Stomach (tissue), 9 donors: ENCODE results near the gene ADGRA1. TPM values are rescaled to one million over a fixed set of nuclear protein-coding genes. Genes with fewer than 3 reads are reported as not detected.

Experiments used
- DNase-seq, 2 donors: peaks; one replicate each; pipeline versions ENCODE4 v3.0.0 to v3.0.0-alpha.2; 2013 to 2019
- H3K27ac ChIP-seq, 5 donors: fragments of 200-600 bp in 4 of 5; sonication (generic) in 4 of 5; one replicate each; pipeline ENCODE4 v1.5.1; 2013 to 2019; ENCODE audit warnings: mild to moderate bottlenecking in 1 of 5, moderate library complexity in 1 of 5
- H3K27me3 ChIP-seq, 3 donors: fragments of 200-600 bp; sonication (generic); one replicate each; pipeline ENCODE4 v1.5.1; 2017 to 2019; ENCODE audit warnings: mixed run types in 1 of 3
- H3K36me3 ChIP-seq, 4 donors: fragments of 200-600 bp; sonication (generic); 1 replicate in 3 of 4; 2 replicates in 1 of 4; pipeline ENCODE4 v1.5.1; 2016 to 2019
- H3K4me1 ChIP-seq, 4 donors: fragments of 200-600 bp; sonication (generic); one replicate each; pipeline ENCODE4 v1.5.1; 2016 to 2019
- H3K4me3 ChIP-seq, 4 donors: fragments of 200-600 bp; sonication (generic) in 3 of 4; one replicate each; pipeline ENCODE4 v1.5.1; 2016 to 2019; ENCODE audit warnings: mild to moderate bottlenecking in 1 of 4
- H3K9me3 ChIP-seq, 4 donors: fragments of 200-600 bp; sonication (generic); one replicate each; pipeline ENCODE4 v1.5.1; 2016 to 2019
- EP300 ChIP-seq: sonication (generic); formaldehyde crosslinking; IDR thresholded peaks from one replicate; pipeline ENCODE4 v1.6.1; 2017; ENCODE audit warnings: antibody characterized with exemption
- POLR2A ChIP-seq, 4 donors: fragments of 450-650 bp; IDR thresholded peaks; one replicate each; pipeline ENCODE4 v1.6.1; 2016; ENCODE audit warnings: antibody characterized with exemption in 4 of 4, control low read depth in 2 of 4, mild to moderate bottlenecking in 1 of 4, moderate library complexity in 1 of 4
- POLR2AphosphoS5 ChIP-seq, 3 donors: sonication (generic); formaldehyde crosslinking; IDR thresholded peaks; one replicate each; pipeline ENCODE4 v1.6.1; 2016; ENCODE audit warnings: antibody characterized with exemption in 3 of 3
- WGBS, 5 donors: extraction: QIAGEN DNeasy Blood & Tissue Kit in 3 of 5; methylation state at CpG; one replicate each; pipeline versions ENCODE4 v1.1.5 to v1.1.7; 2013 to 2018; 5-methylcytosine and 5-hydroxymethylcytosine counted together
- intact Hi-C: fragments of 100-400 bp; cut with DNase I; formaldehyde crosslinking; loops from one replicate; pipeline ENCODE4 v1.15.1; 2023; ENCODE audit warnings: low total_unique reads
- polyA plus RNA-seq, 3 donors: library from polyadenylated mRNA; stranded (reverse); fragments of 200-250 nt; gene quantifications; one replicate each; pipeline ENCODE4 v1.2.3, GENCODE V29; 2013
- total RNA-seq, 5 donors: library from RNA; depleted of rRNA; stranded (reverse); fragments of >200 nt; gene quantifications; one replicate each; pipeline versions ENCODE4 v1.1.0 to v1.2.3, GENCODE V29; 2014 to 2016
- TF ChIP-seq, protein P1 (sequence below), 7 experiments: fragments of 450-650 bp in 4 of 7; fragments of 200-600 bp in 3 of 7; sonication (generic) in 3 of 7; IDR thresholded peaks; one replicate each; pipeline ENCODE4 v1.5.1; 2016 to 2019; ENCODE audit warnings: antibody characterized with exemption in 7 of 7, control low read depth in 2 of 7, mild to moderate bottlenecking in 1 of 7
- donor health status: healthy with polysubstance abuse.
- donor health status: Bipolar disorder and iron deficiency.
- donor health status: healthy.

ADGRA1 gene
- total and polyA plus RNA-seq, 8 donors: under 0.01 to 0.73 (median 0.14) TPM; not detected in 5

DNA sequence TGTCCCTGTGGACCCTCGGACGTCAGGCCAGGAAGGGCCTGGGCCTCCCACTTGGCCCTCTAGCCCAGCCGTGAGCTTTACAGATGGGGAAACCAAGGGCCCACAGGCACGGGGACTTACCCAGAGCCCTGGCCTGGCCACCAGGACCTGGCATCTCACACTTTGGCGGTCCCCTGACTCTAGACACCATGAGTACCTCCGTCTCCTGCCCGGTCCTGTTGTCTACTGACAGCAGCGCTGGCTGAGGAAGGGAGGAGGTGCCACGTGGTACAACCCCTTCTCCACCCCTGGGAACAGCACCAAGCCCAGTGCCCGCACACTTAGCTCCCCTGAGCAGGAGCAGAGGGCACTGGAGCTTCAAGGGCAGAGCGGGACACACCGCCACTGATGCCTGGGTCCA is 26.1 kb downstream of the ADGRA1 start:
- Histone ChIP-seq H3K4me1 (peaks cover 0 to 14% (median 11%) of the 10 kb centered on the region in 4 donors), H3K4me3 (no peak overlapping the region), H3K9me3 (peaks cover 0 to 9% (median 7%) of the 10 kb centered on the region in 4 donors), H3K27me3 (peaks cover 0 to 33% (median 3%) of the 10 kb centered on the region in 3 donors), H3K36me3 (no peaks in the 10 kb centered on the region), H3K27ac (no peak overlapping the region)
- WGBS, 5 donors: 70 to 87% (median 86%) methylated on average over 4 to 12 of the region's 12 CpGs
- TF ChIP-seq EP300: no peak
- TF ChIP-seq, protein P1, sequence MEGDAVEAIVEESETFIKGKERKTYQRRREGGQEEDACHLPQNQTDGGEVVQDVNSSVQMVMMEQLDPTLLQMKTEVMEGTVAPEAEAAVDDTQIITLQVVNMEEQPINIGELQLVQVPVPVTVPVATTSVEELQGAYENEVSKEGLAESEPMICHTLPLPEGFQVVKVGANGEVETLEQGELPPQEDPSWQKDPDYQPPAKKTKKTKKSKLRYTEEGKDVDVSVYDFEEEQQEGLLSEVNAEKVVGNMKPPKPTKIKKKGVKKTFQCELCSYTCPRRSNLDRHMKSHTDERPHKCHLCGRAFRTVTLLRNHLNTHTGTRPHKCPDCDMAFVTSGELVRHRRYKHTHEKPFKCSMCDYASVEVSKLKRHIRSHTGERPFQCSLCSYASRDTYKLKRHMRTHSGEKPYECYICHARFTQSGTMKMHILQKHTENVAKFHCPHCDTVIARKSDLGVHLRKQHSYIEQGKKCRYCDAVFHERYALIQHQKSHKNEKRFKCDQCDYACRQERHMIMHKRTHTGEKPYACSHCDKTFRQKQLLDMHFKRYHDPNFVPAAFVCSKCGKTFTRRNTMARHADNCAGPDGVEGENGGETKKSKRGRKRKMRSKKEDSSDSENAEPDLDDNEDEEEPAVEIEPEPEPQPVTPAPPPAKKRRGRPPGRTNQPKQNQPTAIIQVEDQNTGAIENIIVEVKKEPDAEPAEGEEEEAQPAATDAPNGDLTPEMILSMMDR (IDR thresholded peaks at IDR 0.05): no peak
- no peak for TF ChIP-seq POLR2A (IDR thresholded peaks at IDR 0.05)
- TF ChIP-seq POLR2AphosphoS5 (IDR thresholded peaks at IDR 0.05): no peak
- no peak for DNase-seq
- intact Hi-C loops: no loop called here

DNA sequence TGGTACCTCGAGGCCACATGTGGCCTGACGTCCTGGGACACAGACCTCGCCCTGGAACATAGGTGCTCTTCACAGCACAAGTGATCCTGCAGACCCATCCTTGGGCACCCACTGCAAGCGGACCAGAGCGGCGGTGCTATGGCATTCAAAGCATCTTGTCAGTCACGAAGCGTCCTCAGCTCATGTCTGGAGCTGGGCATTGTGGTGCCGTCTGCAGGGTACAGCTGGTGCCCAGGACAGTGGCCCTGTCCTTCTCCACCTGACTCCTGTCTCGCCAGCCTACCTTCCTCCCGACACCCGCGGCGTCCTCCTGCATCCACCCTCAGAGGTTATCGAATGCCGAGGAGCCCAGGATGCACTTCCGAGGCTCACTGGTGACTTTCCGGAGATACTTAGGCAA is 26.5 kb downstream of the ADGRA1 start:
- no peak for DNase-seq
- Histone ChIP-seq H3K27ac (no peak overlapping the region), H3K4me1 (peaks cover 0 to 14% (median 11%) of the 10 kb centered on the region in 4 donors), H3K27me3 (peaks cover 0 to 33% (median 3%) of the 10 kb centered on the region in 3 donors), H3K4me3 (no peak overlapping the region), H3K9me3 (peaks cover 0 to 11% (median 6%) of the 10 kb centered on the region in 4 donors), H3K36me3 (no peaks in the 10 kb centered on the region)
- TF ChIP-seq POLR2A (IDR thresholded peaks at IDR 0.05): no peak
- no peak for TF ChIP-seq POLR2AphosphoS5 (IDR thresholded peaks at IDR 0.05)
- no peak for TF ChIP-seq EP300
- TF ChIP-seq, protein P1 (IDR thresholded peaks at IDR 0.05): no peak
- WGBS, 5 donors: 83 to 90% (median 89%) methylated on average over 14 to 18 of the region's 18 CpGs
- intact Hi-C loops: no loop called here

DNA sequence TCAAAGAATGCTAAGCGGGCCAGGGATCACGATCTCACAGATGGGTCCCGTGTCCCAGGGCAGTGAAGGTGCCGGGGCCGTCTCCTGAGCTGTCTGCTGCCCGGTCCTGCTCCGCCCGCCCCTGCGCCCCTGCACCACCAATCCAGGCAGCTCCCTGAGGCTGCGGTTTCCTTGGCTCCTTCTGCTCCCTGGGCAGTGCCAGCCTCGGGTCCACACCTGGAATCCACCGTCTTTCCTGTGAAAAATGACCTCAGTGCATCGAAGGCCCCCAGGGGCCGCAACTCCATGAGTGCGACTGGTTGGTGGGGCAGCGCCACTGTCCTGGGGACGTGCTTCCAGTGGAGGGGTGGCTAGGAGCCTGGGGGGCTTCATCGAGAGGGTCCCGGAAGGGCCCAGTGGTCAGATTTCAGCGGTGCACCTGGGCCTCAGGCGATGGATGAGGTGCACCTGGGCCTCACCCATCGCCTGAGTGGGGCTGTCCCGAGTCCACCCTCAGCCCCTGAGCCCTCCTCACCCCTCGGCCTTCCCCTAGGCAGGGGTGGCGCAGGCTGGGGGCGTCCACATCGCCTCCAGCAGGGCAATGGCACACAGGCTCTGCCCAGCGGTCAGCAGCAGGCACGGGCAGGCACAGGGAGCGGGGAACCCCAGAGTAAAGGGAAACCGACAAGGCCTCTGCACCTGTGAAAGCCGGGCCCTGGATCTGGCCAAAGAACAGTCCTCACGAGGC is 27.2 kb downstream of the ADGRA1 start:
- intact Hi-C loops: no loop called here
- Histone ChIP-seq H3K4me1 (peaks cover 0 to 9% (median 9%) of the 10 kb centered on the region in 4 donors), H3K9me3 (peaks cover 0 to 16% (median 10%) of the 10 kb centered on the region in 4 donors), H3K4me3 (no peak overlapping the region), H3K36me3 (no peaks in the 10 kb centered on the region), H3K27me3 (peaks cover 0 to 33% (median 3%) of the 10 kb centered on the region in 3 donors), H3K27ac (no peak overlapping the region)
- DNase-seq: no peak
- TF ChIP-seq, protein P1 (IDR thresholded peaks at IDR 0.05): no peak
- TF ChIP-seq POLR2A (IDR thresholded peaks at IDR 0.05): no peak
- WGBS, 5 donors: 76 to 83% (median 81%) methylated on average over 30 to 33 of the region's 33 CpGs

DNA sequence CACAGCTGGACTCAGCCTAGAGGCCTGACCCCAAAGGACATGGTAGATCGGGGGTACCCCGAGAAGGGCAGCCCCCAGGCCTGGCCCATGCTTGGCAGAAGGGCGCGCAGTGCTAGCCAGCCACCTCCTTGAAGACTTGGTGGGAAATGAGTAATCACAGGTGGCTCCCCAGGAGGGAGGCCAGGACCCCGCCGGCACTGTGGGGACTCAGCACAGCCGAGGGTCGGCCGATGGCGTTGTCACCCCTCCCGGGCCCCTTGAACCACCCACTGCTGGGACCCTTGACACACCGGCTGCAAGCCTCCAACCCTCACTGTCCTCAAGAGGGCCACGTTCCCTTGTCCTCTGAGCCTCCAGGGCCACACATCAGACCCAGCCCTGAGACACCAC is 27.7 kb downstream of the ADGRA1 start:
- H3K27ac ChIP-seq: no peak overlapping the region
- WGBS, 5 donors: 69 to 81% (median 74%) methylated on average over 10 to 13 of the region's 13 CpGs
- peaks cover 0 to 33% (median 3%) of the 10 kb centered on the region in 3 donors for H3K27me3 ChIP-seq
- peaks cover 0 to 18% (median 11%) of the 10 kb centered on the region in 4 donors for H3K9me3 ChIP-seq
- H3K4me1 ChIP-seq: peaks cover 0 to 3% (median 3%) of the 10 kb centered on the region in 4 donors
- H3K4me3 ChIP-seq: no peak overlapping the region
- TF ChIP-seq POLR2A (IDR thresholded peaks at IDR 0.05): no peak
- no peak for TF ChIP-seq POLR2AphosphoS5 (IDR thresholded peaks at IDR 0.05)
- TF ChIP-seq EP300: no peak
- TF ChIP-seq, protein P1 (IDR thresholded peaks at IDR 0.05): no peak
- intact Hi-C loops: no loop called here
- H3K36me3 ChIP-seq: no peaks in the 10 kb centered on the region
- DNase-seq: no peak
